GM19351 (cell line): Measurements from ENCODE around the gene RAD51AP2.
A peak's percentile ranks its signal among the peaks of the same experiment; 100 is the strongest.
"Not testable (repeated sequence)": the region's sequence is repeated elsewhere in the genome, so short reads cannot be mapped to it uniquely, and the experiment has no call there.

Experiments used
- ATAC-seq: cut with Tn5 transposase; IDR thresholded peaks from one replicate; pipeline ENCODE4 v1.9.1; 2021; ENCODE audit warnings: mild to moderate bottlenecking, moderate library complexity; ENCODE audit not compliant: unreplicated experiment

The RAD51AP2 gene

DNA sequence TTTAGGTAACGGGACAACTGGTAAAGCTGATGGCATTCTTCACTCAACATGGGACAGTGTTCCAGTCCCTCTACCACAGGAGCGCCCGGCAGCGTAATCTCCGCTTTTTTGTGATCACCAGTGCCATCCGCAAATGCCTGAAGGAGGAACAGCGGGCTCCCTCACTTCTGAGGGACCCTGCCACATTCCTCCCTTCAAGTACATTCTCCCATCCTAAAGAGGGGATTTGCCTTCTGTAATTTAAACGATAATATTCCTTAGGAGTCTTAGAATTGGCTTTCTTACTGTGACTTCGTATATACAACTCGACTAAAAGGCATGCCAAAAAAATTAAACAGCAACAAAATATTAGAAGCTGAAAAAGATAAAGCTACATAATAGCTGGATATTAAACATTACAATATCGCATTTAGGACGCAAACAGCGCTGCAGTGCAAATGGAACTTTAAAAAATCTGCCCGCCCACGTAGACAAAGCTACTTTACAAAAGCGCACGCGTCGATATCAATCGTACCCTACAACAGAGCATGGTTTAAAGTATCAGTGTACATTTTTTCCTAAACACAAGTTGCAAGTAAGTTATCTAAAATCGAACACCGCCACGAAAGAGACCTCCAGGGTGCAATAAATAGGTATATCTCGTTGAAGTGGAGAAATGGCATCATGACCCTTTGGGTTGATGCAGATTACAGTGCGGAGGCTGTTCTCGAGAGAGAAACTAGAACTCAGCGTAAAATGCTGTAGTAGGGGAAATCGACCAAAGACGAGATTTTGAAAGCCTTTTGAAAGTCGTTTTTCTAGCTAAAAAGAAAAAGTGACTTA, 20.0 kb upstream of the RAD51AP2 start:
- ATAC-seq, result no peak

DNA sequence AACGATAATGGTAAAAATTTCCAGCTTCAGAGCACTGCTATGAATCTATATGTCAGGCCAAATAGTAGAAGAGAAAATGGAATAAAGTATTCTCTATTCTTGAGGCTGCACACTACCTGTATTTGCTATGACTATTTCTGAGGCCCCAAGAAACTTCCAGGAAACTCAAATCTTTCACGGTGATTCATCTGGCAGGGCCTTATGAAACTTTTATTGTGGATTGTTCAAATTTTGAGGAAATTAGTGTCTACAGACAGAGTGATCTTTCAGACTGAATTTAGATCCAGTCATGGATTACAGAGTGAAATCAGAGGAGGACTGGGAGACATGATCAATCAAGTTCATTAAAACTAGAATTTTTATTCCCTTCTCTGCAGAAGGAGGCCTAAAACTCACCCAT, 18.2 kb upstream of the RAD51AP2 start:
- no peak for ATAC-seq

DNA sequence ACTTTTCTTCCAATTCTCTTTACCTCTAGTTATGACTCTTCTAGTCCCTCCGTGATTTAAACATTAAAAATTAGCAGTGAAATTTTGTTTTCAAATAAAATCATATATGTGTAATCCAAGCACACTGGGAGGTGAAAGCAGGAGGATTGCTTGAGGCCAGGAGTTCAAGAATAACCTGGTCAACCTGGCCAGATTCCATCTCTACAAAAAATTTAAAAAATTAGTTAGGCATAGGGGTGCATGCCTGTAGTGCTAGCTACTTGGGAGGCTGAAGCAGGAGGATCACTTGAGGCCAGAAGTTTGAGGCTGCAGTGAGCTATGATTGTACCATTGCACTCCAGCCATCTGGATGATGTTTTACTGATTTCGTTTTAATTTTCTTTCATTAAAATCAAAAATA, 15.3 kb upstream of the RAD51AP2 start:
- no peak for ATAC-seq

DNA sequence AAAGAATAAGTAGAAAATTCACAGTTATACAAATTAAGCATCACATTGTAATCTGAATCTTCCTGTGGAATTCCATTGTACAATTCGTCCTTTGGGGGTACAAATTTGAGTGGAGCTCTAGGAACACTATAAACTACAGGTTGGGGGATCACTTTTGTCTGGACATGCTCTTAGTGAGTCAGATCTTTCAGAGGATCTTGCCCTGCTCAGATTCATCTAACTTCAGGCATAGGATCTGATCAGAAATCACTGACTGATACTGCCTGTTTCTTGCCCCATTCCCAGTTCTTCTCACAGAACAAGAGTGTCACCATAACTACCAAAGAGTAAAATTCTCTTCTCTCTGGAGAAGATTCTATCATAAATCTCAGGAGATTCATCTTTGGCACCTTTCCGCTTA, 11.5 kb upstream of the RAD51AP2 start:
- no peak for ATAC-seq

DNA sequence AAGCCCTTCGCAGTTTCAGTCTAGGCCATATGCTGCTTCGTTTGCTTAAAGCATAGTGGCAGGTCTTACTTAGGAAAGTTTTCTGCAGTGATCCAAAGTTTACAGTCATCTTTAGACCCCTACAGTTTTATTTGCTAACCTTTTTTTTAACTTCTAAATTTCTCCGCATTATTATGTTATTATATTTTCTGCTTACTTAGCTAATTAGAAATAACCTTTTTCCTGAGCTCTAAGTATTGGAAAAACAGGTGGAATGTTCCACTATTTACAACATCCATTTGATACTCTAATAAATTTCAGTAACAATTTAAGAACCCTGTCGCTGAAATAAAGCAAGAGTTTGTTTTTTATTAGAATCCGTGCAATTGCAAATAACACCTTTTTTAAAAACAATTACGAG, 4.1 kb upstream of the RAD51AP2 start:
- ATAC-seq, result no peak

DNA sequence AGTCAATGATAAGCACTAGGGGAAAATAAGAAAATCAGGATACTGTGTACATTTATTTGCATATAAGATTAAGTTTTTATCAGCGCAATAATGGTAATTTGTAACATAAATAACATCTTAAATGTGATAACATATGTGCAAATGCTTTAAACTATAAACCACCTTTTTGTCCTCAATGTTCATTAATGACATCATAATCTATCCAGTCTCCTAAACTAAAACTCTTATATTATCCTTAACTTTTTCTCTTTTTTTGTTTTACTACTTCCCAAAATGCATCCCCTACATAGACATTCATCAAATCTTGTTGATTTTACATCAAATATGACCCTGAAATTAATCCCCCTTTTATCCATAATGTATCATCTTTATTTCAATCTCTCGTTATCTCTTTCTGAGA, 3.4 kb upstream of the RAD51AP2 start:
- no peak for ATAC-seq

DNA sequence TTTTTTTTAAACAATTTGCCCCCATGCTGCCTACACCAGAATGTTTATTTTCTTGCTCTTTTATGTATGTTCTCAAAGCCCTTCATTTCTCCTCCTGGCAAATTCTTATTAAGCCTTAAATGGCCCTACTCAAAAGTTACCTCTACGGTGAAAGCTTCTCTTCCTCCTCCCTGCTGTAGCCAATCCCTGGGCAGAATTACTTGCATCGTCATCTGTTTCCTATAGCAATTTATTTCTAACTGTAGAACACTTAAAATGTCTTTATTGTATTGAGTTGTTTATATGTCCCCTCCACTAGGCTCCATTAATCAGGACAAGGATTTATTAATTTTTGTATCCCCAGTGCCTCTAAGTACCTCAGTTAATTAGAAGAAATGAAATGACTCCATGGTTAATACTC, 2.5 kb upstream of the RAD51AP2 start:
- no peak for ATAC-seq

DNA sequence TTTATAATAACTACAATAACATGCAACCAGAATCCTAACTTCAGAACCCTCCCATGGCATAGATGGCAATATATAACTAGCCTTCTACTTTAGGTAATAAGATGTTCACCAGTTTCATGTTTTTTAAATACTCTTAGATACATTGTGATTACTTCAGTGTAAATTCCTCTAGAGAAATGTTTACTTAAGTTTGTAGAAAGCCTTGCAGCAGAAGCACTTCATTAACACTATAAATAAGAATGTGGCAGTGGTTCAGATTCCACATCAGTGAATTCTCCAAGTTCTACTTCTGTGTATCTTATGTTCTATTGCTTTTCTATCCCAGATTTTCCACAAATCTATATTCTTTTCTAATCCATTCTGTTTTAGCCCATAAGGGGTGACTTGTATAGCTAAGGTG, 1.2 kb upstream of the RAD51AP2 start:
- no peak for ATAC-seq

DNA sequence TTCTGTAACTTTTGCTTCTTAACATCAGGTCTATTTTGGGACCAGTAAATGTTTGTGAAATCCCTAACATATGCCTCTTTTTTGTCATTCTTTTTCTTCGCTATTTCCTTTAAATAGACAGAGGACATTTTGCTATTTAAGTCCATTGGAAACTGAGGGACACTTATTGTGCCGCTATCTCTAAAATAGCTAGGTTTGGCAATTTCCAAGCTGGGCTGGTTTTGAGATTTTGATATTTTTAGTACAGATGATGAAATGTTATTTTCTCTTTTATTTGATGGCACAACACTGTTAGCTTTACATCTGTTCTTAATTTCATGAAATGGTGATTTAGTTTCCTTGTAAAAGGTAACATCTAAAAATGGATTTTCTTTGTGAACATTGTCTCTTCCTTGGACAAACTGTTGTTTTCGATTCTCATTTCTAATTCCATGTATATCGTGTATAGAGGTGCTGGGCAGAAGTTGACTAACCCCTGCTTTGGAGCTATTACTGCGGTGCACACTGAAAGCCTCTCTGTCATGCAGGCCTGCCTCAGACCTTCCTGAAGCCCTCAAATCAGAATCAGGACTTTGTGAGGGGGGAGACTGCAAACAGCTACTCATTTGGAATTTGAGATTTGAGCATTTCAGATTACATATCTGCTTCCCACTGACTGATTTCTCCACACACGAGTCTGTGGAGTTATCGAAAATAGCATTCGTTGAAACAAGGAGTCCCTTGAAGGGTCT, 594 bp downstream of the RAD51AP2 start:
- peak; percentile 35 for ATAC-seq

DNA sequence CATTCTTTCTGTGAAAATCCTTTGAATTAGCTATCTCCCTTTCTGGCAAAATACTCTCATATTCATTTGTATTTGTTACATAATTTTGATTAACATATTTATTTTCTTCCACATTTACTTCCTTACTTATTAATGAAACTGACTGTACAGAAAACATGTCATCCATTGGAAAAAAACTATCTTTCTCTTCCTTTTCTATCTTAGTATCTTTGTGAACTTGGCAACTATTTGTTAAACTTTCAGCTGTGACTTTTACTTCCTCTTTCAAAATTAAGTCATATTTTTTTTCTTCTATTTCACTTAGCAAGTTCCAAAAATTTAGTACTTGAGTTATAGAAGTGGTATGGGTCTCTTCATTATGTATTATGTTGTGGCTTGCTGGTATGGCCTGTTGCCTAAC, 2.6 kb downstream of the RAD51AP2 start:
- ATAC-seq, result peak; percentile 32

DNA sequence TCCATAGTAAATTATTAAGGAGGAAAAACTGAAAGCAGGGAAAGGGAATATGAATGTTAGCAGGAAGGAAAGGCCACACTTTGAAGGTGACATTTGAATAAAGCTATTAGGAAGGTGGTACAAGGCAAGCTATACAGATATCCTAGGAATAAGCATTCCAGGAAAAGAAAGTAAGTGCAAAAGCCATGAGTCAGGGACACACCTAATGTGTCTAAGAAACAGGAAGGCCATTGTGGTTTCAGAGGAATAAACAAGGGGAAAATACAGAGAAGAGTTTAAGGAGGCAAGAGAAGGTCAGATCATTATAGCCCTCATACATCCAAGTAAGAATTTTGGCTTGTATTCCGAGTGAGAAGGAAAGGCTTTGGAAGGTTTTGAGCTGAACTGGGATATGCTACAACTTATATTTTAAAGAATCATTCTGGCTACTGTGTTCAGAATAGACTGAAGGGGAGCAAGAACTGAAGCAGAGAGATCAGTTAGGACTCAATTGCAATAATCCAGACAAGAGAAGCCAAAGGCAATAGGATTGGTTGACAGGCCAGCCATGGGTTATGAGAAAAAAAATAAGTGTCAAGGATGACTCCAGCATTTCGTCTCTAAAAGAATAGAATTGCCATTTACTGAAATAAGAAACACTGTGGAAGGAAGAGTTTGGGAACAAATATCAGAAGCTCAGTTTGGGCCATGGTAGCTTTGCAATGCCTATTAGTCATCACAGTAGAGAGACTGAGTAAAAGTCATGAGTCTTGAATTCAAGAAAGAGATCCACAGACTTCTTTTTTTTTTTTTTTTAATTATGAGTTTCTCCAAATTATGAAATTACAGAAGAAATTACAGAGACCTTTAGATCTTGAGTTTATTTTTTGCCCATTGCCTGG, 11.3 kb downstream of the RAD51AP2 start:
- ATAC-seq, result no peak

DNA sequence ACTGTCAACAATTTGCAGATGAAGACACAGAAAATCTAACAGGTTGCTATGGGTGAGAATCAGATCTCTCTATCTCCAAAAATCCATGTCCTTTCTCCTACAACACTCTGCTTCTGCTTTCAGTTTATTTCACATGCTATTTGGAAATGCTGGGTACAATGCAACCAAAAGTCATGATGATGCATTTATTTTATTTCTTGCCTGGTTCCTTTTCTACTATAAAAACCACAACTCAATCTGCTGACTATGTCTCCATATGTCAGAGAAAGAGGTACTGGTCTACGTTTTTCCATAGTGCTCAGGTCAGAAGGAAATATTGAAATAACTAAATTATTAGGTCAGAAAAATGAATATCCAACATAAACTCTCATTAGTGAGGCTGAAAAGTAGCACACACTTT, 20.5 kb downstream of the RAD51AP2 start:
- ATAC-seq, result no peak

DNA sequence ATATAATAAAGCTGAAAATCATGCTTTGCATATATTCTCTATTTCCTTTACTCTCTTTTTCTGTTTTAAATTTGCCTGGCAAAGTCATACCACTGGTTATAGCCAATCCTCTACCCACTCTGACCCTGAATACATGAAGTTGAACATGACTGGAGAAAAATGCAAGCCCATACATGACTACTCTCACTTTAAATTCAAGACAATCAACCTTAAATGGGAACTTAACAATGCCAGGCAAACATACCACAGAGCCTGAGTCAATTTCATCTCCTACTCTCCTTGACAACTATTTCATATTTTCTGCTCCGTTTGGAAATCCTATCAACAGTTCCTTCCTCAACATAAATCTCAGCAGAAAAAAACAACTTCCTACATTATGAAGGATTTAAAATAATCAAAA, 22.6 kb downstream of the RAD51AP2 start:
- no peak for ATAC-seq

DNA sequence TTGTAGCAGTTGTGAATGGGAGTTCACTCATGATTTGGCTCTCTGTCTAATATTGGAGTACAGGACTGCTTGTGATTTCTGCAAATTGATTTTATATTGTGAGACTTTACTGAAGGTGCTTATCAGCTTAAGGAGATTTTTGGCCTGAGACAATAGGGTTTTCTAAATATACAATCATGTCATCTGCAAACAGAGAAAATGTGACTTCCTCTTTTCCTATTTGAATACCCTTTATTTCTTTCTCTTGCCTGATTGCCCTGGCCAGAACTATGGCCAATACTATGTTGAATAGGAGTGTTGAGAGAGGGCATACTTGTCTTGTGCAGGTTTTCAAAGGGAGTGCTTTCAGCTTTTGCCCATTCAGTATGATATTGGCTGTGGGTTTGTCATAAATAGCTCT, 28.1 kb downstream of the RAD51AP2 start:
- ATAC-seq, result not testable (repeated sequence)

DNA sequence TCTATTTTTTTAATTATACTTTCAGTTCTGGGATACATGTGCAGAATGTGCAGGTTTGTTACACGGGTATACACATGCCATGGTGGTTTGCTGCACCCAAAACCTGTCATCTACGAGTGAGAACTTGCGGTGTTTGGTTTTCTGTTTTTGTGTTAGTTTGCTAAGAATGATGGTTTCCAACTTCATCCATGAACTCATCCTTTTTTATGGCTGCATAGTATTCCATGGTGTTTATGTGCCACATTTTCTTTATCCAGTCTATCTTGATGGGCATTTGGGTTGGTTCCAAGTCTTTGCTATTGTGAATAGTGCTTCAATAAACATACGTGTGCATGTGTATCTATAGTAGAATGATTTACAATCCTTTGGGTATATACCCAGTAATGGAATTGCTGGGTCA, 29.6 kb downstream of the RAD51AP2 start:
- not testable (repeated sequence) for ATAC-seq

DNA sequence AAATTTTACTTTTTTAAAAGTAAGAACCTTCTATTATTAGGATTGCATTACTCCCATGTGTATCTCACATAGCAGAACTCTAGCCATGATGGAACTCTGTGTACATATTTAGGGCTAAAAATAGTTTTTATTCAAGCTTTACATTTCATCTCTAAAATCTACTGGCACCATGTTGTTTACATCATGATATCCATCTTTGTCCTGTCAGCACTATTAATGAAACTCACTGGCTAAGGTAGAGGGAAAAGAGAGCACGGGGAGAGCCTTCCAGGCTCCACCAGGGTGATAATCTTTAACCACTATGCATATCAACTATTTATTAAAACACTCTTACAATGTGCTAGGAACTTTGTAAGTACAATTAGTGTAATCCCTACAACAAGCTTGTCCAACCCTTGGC, 34.7 kb downstream of the RAD51AP2 start:
- no peak for ATAC-seq

DNA sequence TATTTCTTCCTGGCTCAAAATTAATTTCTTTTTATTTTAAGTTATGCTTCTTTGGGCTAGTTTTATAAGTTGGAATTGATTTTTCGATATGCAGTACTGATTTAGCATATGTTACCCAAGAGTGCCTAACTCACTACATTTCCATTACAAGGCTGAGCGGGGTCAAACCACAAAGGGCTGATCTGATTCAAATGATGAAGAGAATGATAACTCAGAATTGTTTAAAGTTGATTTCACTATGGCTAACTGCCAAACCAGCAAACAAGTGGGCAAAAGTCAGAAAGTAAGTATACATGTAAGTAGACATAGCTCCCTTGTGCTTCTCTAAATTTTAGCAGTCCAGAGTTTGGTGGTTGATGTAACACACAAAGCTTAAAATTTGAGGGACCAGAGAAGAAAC, 35.6 kb downstream of the RAD51AP2 start:
- no peak for ATAC-seq

DNA sequence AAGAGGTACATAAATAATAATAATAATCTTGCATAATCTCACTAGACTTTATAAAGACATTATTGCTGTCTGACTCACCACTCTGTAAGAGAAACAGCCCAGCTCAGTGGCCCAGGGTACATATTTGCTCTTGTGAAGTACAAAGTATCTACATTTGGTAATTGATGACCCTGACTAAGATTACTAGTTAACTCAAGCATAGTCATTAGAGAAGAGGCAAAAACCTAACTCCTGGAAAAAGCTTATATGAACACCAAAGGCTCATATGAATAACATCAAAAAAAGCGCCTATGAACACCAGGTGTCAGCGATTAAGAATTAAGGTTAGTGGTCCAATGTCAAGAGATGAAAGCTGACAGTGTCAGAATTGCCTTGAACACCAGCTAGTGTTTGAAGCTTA, 38.4 kb downstream of the RAD51AP2 start:
- ATAC-seq, result no peak

DNA sequence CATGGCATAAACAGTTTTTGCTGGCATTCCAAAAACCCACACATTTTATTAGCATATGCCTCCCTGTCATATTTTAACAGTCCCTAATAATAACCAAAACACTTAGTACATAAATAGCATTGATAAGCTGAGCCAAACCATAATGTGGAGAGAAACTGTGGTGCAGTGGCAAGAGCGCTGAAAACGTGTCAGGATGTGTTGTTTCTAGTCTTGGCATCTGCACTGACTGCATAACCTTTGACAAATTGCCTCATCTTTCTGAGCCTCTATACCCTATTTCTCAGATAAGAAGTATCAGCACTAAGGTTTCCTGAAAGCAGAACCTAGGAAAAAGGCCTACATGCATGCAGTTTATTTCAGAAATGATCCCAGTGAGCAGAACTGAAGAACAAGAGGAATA, 41.4 kb downstream of the RAD51AP2 start:
- no peak for ATAC-seq

DNA sequence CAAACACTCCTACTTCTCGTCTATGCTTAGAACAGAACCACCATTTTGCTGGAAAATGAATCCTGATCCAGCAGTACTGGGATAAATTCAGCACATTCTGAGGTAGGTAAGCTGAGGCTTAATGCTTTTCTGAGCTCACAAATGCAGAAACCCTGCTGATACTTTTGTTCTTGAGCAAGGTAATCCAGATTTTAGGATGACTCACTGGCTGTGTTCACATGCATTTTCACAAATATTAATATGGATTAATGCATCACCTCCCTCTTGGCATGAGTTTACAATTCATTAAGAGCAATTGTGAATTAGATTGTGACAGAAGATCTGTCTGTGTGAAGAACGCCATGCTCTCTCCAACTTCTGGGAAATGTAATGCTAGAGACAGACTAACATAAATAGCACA, 42.2 kb downstream of the RAD51AP2 start:
- ATAC-seq, result no peak

DNA sequence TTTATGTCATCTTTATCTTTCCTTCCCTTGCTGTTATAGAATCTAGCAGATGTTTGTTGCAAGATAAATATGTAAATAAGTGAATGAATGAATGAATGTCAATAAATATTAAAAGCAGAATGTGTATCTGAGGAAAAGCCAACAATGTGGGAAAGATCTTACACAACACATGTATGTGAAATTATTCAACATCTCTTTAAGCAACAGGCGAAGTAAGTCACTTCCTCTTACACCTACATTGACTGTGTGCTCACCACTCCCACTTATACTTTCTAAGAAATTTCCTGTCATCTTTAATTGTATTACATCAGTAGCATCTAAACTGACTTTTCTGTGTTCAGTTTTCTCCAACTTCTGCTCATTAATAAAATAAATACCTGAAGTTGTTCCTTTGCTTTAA, 43.0 kb downstream of the RAD51AP2 start:
- no peak for ATAC-seq

DNA sequence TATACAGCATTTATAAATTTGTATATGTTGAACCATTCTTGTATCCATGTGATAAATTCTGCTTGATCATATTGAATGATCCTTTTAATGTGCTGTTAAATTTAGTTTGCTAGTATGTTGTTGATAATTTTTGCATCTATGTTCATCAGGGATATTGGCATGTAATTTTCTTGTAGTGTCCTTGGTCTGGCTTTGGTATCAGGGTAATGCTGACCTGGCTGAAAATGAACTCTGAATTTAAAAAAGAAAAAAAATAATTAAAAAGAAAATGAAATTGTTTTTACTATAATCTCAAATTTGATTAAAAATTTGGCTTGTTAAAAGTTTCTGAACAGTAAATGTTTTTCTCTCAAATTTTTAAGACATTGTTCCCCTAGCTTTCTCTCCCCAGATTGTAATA, 46.3 kb downstream of the RAD51AP2 start:
- ATAC-seq, result no peak
